Measurements from ENCODE around the gene PACRG. TPM values are rescaled to one million over a fixed set of nuclear protein-coding genes. Genes with fewer than 3 reads are reported as not detected.

PACRG gene
- polyA plus RNA-seq, 1 of the 3 experiments (the other 2 are of a cell fraction): 0.56 TPM

- ChIA-PET CTCF (interaction anchor here (1.2 kb wide), 1 partner anchor 161 kb away, joined by 3 read pairs; no protein-coding TSS in a partner anchor), POLR2A (no interaction called here)
- no peak overlapping the region for H2AFZ ChIP-seq (ENCODE audit: low read depth)
Measured at GRCh38 chr6:163008626-163009025, 280.9 kb downstream of the PACRG start.

More at GRCh38 chr6:163008626-163009025, 280.9 kb downstream of the PACRG start:
- Histone ChIP-seq H3K9me3 (no peaks in the 10 kb centered on the region), H3K9ac (no peak overlapping the region), H3K4me2 (no peak overlapping the region), H3K27ac (ENCODE audit: low read depth in 2 of 2, low read length in 1 of 2) (no peak overlapping the region), H3K36me3 (replicated peaks in 1 of 2; ENCODE audit: control insufficient read depth in 1 of 2, insufficient read depth in 2 of 2, low read length in 1 of 2) (no peaks in the 10 kb centered on the region), H3K4me3 (ENCODE audit: low read depth in 2 of 2, low read length in 1 of 2) (no peak overlapping the region), H4K20me1 (ENCODE audit: insufficient read depth) (no peaks in the 10 kb centered on the region), H3K79me2 (ENCODE audit: insufficient read depth) (no peaks in the 10 kb centered on the region), H3K9me2 (no peaks in the 10 kb centered on the region), H3F3A (replicated peaks; ENCODE audit: insufficient read depth) (no peaks in the 10 kb centered on the region), H3K4me1 (ENCODE audit: control insufficient read depth in 1 of 2, insufficient read depth in 2 of 2, low read depth in 1 of 2, low read length in 1 of 2) (no peaks in the 10 kb centered on the region), H3K27me3 (ENCODE audit: insufficient read depth) (no peaks in the 10 kb centered on the region)
- no peak for DNase-seq
- TF ChIP-seq CHD2 (IDR thresholded peaks at IDR 0.05; ENCODE audit: low read length, partially characterized antibody) (no peak), REST (IDR thresholded peaks at IDR 0.05; ENCODE audit: low read depth, low read length) (no peak), RAD21 (IDR thresholded peaks at IDR 0.05; ENCODE audit: low read length) (no peak), TEAD4 (IDR thresholded peaks at IDR 0.05; ENCODE audit: borderline replicate concordance, insufficient read depth) (no peak), CTCF (IDR thresholded peaks at IDR 0.05) (no peak), POLR2AphosphoS5 (IDR thresholded peaks at IDR 0.05; ENCODE audit: low read depth, low read length) (no peak), YY1 (IDR thresholded peaks at IDR 0.05; ENCODE audit: low read depth) (no peak), EZH2phosphoT487 (IDR thresholded peaks at IDR 0.05; ENCODE audit: borderline replicate concordance, low read depth) (no peak), FOXM1 (IDR thresholded peaks at IDR 0.05; ENCODE audit: low read depth) (no peak), MEF2A (IDR thresholded peaks at IDR 0.05; ENCODE audit: borderline replicate concordance, low read depth) (no peak), TAF1 (IDR thresholded peaks at IDR 0.05; ENCODE audit: borderline replicate concordance, low read depth, low read length) (no peak), NFIC (IDR thresholded peaks at IDR 0.05; ENCODE audit: borderline replicate concordance) (no peak), ELF1 (IDR thresholded peaks at IDR 0.05) (no peak), MXI1 (IDR thresholded peaks at IDR 0.05; ENCODE audit: low read depth, low read length) (no peak)
- 73% methylated on average over 5 of the region's 5 CpGs for WGBS (ENCODE audit: low lambda C conversion rate)
